HFFc6 (cell line): ENCODE results near the gene SEC23IP. TPM values are rescaled to one million over a fixed set of nuclear protein-coding genes. Genes with fewer than 3 reads are reported as not detected.
A peak's percentile ranks its signal among the peaks of the same experiment; 100 is the strongest.

Source experiments
- DNase-seq: peaks from one replicate; pipeline ENCODE4 v3.0.0-alpha.2; 2018
- H3K27ac Mint-ChIP-seq: 2 replicates; pipeline ENCODE4 v1.8.0; 2020; ENCODE audit warnings: mild to moderate bottlenecking, mixed read lengths
- H3K27me3 Mint-ChIP-seq: 2 replicates; pipeline ENCODE4 v1.8.0; 2021; ENCODE audit warnings: mild to moderate bottlenecking, moderate library complexity, mixed read lengths; ENCODE audit not compliant: insufficient read depth
- H3K36me3 Mint-ChIP-seq: 2 replicates; pipeline ENCODE4 v1.8.0; 2021; ENCODE audit warnings: low read depth, mixed read lengths
- H3K4me1 Mint-ChIP-seq: 2 replicates; pipeline ENCODE4 v1.8.0; 2020; ENCODE audit warnings: low read depth, mixed read lengths
- H3K4me3 Mint-ChIP-seq: 2 replicates; pipeline ENCODE4 v1.8.0; 2020; ENCODE audit warnings: mild to moderate bottlenecking, moderate library complexity, mixed read lengths
- H3K9me3 Mint-ChIP-seq: 2 replicates; pipeline ENCODE4 v1.8.0; 2020; ENCODE audit warnings: mild to moderate bottlenecking, mixed read lengths
- total RNA-seq, 6 experiments: library from RNA; stranded (reverse); fragmentation: NEBNext Ultra II Directional; extraction: Animal tissue kit (Norgen Biotek cat#: 25700); gene quantifications; 2 replicates in 1 of 6; 3 replicates in 5 of 6; pipeline ENCODE4 v1.2.3, GENCODE V29; 2021
- TF ChIP-seq, protein P1 (sequence below): fragments of 200-600 bp; sonication (generic); IDR thresholded peaks from 2 replicates; pipeline ENCODE4 v1.5.0; 2021; ENCODE audit warnings: antibody characterized with exemption, mild to moderate bottlenecking

The SEC23IP gene
- total RNA-seq, 6 experiments from 2014 or later, result 76.9 to 95.5 (median 88.8) TPM

DNA sequence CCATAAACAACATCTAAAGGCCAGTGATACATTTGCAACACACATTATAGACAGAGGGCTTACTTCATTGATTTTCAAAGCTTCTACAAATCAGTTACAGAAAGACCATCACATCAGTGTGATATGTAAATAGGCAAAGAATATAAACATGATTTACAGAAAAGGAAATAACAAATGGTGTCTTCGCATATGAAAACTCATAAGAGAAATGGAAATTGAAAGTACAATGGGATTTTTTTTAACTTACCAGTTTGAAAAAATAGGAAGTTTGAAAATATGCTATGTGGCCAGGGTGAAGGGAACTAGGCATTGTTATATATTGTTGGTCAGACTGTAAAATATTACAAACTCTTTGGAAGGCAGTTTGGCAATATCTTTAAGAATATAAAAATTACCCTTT is 27.3 kb downstream of the SEC23IP start:
- DNase-seq, result no peak
- Mint-ChIP-seq H3K27ac (no peak overlapping the region; the same call in 1 of the 2 replicates), H3K4me3 (no peak overlapping the region), H3K9me3 (no peaks in the 10 kb centered on the region), H3K27me3 (no peaks in the 10 kb centered on the region), H3K36me3 (peaks cover 32% of the 10 kb centered on the region), H3K4me1 (peaks cover 8% of the 10 kb centered on the region; the same call in 1 of the 2 replicates)
- TF ChIP-seq, protein P1, sequence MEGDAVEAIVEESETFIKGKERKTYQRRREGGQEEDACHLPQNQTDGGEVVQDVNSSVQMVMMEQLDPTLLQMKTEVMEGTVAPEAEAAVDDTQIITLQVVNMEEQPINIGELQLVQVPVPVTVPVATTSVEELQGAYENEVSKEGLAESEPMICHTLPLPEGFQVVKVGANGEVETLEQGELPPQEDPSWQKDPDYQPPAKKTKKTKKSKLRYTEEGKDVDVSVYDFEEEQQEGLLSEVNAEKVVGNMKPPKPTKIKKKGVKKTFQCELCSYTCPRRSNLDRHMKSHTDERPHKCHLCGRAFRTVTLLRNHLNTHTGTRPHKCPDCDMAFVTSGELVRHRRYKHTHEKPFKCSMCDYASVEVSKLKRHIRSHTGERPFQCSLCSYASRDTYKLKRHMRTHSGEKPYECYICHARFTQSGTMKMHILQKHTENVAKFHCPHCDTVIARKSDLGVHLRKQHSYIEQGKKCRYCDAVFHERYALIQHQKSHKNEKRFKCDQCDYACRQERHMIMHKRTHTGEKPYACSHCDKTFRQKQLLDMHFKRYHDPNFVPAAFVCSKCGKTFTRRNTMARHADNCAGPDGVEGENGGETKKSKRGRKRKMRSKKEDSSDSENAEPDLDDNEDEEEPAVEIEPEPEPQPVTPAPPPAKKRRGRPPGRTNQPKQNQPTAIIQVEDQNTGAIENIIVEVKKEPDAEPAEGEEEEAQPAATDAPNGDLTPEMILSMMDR, result no peak

DNA sequence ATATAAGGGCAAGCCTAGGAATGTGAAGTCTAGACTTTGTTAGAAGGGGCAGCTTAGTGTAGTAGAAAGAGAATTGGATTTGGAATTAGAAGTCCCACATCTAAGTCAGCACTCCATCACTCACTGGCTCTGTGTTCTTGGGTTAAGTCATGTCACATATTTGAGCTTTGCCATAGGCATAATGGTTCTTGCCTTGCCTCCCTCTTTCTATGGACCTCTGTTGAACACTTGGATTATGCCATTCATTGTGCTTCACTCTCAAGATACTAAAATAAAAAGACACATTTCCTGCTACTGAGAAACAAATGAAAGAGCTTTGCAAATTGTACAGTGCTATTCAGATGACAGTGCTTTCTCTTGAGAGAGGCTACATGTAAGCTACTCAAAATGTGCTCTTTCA is 35.9 kb downstream of the SEC23IP start:
- TF ChIP-seq, protein P1, result no peak
- H3K27ac Mint-ChIP-seq, result no peak overlapping the region; the same call in 1 of the 2 replicates
- H3K4me1 Mint-ChIP-seq, result no peaks in the 10 kb centered on the region
- peaks cover 27% of the 10 kb centered on the region for H3K36me3 Mint-ChIP-seq
- H3K27me3 Mint-ChIP-seq, result no peaks in the 10 kb centered on the region
- H3K9me3 Mint-ChIP-seq, result no peaks in the 10 kb centered on the region
- DNase-seq, result no peak
- no peak overlapping the region for H3K4me3 Mint-ChIP-seq

DNA sequence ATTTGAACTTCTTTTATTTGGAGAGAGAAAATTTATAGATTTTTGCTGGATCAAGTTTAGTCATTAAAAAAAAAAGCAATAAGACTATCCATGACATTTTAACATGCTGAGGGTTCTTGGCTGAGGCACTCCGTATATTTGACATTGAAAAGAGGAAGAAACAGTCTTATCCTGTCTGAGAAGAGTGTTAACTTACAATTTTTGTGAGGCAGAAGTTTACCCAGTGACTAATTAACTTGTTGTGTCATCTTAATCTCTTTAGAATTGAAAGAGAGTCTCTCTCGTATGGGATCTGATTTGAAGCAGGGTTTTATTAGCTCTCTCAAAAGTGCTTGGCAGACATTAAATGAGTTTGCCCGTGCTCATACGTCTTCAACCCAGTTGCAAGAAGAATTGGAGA is 39.3 kb downstream of the SEC23IP start:
- H3K27ac Mint-ChIP-seq, result peak overlapping the region; percentile 4; the same call in 1 of the 2 replicates
- no peaks in the 10 kb centered on the region for H3K27me3 Mint-ChIP-seq
- no peaks in the 10 kb centered on the region for H3K4me1 Mint-ChIP-seq
- TF ChIP-seq, protein P1, result no peak
- no peak for DNase-seq
- H3K4me3 Mint-ChIP-seq, result no peak overlapping the region
- H3K9me3 Mint-ChIP-seq, result no peaks in the 10 kb centered on the region
- H3K36me3 Mint-ChIP-seq, result peaks cover 28% of the 10 kb centered on the region

DNA sequence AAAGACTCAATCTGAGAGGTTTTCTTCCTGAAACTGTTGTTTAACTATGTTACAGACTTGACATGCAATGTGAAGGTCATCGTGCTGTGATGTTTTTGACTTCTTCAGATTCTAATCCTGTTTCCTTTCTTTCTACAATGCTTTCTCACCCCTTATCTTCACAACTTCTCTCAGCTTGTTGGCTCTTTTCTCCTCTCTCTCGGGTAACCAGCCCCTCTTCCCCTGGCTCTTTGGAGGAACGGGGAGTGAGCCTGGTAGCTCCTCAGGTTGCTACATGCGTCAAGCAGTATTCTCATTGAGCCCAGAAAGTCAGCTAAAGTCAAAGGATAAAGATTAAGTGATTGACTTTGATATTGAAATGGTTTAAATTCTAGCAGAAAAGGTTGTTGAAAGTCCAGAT is 40.1 kb downstream of the SEC23IP start:
- no peak for DNase-seq
- peaks cover 23% of the 10 kb centered on the region for H3K36me3 Mint-ChIP-seq
- H3K4me3 Mint-ChIP-seq, result no peak overlapping the region
- no peaks in the 10 kb centered on the region for H3K9me3 Mint-ChIP-seq
- H3K27ac Mint-ChIP-seq, result no peak overlapping the region
- H3K27me3 Mint-ChIP-seq, result no peaks in the 10 kb centered on the region
- TF ChIP-seq, protein P1, result no peak
- H3K4me1 Mint-ChIP-seq, result no peaks in the 10 kb centered on the region

DNA sequence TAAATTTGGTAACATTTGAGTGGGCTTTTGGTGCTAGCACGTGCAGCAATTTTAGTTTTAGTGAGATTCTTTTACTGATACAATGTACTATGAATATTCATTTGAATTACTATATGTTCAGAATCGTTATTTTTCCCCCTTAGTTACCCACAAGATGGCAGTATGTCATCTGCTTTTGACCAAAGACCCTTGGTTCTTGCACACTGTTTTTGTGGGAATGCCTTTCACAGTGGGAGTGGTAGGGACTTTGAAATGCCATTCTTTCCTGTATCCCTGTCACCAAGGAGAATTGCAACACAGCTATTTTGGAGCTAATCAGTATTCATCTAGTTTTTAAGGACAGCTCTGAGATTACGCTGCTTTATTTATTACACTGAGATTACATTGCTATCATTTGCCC is 40.6 kb downstream of the SEC23IP start:
- TF ChIP-seq, protein P1, result peak; percentile 66
- Mint-ChIP-seq H3K4me1 (no peaks in the 10 kb centered on the region), H3K4me3 (no peak overlapping the region), H3K27ac (no peak overlapping the region), H3K36me3 (peaks cover 23% of the 10 kb centered on the region), H3K27me3 (no peaks in the 10 kb centered on the region), H3K9me3 (no peaks in the 10 kb centered on the region)
- DNase-seq, result no peak

DNA sequence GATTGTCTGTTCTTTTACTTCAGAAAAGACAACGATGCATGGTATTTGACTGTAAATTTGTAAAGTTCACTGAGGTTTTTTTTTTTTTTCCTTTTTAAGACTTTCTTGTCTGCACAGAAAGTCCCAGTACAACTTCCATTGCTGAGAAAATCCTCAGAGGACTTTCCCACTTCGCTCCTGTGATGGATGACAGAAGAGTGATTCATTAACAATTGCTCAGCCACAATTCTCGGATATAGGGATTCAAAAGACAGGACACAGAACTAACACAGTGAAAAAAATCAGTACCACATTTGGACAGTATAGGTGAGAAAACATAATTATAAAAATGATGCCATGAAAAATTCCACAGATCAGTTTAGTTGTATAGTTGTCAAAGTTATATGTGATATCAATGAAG is 48.0 kb downstream of the SEC23IP start:
- Mint-ChIP-seq H3K9me3 (no peaks in the 10 kb centered on the region), H3K4me3 (no peak overlapping the region), H3K27me3 (no peaks in the 10 kb centered on the region; the same call in 1 of the 2 replicates), H3K36me3 (peaks cover 28% of the 10 kb centered on the region), H3K4me1 (peaks cover 12% of the 10 kb centered on the region), H3K27ac (no peak overlapping the region)
- TF ChIP-seq, protein P1, result no peak
- no peak for DNase-seq
